RPMI7951 (cell line): Measurements from ENCODE around the gene ZFP62. TPM values are rescaled to one million over a fixed set of nuclear protein-coding genes. Genes with fewer than 3 reads are reported as not detected.

Experiments used
- DNase-seq: peaks from one replicate; pipeline ENCODE4 v3.0.0-alpha.2; 2012; ENCODE audit warnings: low read depth
- total RNA-seq: library from RNA; depleted of rRNA; stranded (reverse); fragments of >200 nt; shearing (Covaris generic); gene quantifications from 2 replicates; pipeline ENCODE4 v1.2.3, GENCODE V29; 2014

The ZFP62 gene
- total RNA-seq, 1 experiment from 2014 or later: 16.0 TPM

DNA sequence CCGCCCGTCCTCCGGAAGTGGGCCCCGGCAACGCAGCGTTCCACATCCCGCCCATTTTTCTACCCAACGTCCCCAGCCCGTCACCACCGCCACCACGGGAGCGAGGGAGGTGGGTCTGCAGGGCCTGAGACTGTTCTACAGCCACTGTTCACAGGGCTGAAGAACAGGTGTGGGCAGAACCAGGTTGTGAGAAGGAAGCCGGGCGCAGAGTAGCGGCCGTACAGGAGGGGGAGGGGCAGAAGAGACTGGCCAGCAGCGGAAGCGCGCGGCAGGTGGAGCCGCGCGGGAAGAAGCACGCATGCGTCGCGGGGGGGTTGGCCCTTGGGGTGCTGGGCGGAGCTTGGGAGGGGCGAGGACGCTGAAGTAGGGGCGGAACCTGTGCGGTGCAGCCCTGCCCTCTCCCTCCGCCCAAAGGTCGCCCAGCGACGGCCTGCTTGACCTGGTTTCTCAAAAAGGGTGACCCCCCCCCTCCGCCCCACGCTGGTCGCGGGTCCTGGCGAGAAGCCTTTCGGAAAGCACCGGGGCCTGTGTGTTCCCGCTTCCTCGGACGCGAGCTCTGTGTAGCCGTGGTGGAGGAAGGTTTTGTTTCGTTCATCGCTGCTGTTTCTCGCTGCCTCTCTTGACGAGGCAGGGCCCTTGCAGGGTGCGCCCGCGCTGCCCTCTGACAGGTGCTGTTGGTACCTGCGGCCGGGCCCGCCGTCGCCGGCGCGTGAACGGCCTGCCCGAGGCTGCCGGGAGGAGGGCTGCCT is 50.7 kb downstream of the ZFP62 start:
- DNase-seq: peak; percentile 88

DNA sequence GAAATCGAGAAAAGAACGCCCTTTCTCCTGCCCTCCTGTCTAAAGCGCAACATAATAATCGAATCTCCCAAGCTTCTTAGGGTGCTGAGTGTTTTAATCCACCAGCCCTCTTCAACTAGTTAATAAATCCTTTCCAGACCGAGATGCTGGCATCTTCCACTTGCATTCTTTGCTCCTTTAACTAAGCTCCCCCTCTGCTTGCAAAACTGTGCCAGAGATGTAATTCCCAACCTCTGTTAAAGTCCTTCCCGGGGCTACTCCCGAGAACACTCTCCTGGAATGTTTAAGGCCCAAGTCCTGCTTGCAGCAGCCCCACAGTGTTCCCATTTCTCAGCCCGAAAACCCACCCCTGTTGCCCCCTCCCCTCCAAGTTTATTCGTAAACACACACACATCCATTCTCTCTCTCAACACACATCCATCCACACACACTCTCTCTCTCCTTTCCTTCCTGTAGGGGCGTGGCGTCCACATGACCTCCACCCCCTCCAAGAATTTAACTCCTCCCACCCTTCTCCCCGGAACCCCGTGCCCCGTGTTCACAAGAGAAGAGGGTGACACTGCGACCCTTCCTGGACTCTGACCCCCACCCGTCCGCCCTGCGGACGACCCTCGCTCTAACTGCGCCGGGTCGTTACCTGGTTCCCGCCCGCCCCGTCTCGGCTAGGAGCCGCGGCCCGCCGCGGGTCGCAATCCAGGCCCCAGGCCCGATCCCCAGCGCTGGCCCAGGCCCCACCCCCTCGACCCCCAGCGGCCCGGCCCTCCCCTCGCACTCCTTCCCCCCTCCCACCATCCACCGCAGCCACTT is 51.5 kb downstream of the ZFP62 start:
- peak; percentile 87 for DNase-seq

DNA sequence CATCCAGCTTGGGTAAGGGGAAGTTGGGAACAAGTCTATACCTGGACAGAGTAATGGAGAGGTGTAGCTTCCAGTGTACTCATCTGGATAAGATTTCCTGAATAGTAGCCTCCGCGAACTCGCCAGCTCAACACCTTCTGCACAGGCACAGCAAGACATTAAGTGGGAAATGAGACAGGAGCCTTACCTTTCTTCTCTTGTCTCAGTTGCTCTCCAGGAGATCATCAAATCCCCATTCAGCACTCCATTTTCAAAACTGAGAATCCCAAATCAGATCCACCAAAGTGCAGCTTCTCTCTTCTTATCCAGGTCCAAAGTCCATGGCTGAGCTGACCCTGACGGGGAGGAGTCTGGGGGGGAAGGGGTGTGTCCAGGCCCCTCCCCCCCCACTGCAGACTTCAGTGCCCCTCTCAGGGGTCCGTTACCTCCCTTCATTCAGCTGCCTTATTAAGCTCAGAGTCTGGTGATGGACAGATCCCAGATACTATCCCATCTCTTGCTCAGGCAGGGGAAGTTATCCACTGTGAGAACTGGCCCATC is 52.5 kb downstream of the ZFP62 start:
- no peak for DNase-seq

DNA sequence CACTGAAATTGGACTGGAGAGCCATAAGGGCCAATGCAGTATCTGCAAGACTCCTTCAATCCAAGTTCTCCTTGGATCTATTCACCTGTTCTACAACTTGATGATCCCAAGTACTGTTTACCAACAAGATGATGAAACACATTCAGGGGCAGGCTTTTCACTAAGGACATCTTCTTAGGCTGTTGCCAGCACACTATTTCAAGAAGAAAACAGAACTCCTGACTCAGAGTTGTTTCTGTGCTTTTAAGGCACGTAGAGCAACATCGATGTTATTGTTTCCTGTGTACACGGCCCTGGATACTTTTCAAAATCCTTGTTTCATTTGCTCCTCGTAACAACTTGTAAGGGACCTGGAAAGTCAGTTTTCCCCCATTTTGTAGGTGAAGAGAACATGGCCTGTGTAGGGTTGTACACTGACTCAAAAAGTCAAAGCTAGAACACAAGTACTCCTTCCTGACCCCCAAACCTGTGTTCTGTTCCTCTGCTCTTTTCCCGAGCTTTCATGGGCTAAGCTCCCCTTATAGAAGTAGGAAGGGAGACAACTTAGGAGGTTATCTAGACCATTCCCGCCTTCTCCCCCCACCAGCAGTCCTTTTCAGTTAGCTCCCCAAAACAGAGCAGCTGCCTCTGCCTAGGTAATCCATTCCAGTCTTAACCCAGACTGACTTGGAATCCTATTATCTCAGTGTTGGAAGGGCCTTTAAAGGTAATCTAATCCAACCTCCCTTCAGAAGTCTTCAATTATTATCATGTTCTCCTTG is 53.2 kb downstream of the ZFP62 start:
- DNase-seq: no peak

DNA sequence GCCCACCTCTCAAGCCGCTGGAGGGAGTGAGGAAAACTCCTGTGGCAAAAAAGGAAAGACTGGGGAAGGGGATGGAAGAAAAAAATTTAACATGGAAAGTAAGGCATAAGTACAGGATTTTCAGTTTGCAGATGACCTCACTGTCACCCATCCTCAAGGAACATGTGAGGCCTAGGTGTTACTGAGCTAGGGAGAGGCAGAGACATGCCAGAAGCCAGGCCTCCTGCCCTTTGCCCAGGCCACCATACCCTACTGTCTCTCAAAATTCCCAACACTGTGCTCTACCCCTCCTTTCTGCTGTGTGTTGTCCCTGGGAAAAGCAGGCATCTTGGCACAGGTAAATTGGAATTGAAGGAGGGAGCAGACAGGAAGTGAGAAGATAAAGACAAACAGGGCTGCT is 54.0 kb downstream of the ZFP62 start:
- no peak for DNase-seq

DNA sequence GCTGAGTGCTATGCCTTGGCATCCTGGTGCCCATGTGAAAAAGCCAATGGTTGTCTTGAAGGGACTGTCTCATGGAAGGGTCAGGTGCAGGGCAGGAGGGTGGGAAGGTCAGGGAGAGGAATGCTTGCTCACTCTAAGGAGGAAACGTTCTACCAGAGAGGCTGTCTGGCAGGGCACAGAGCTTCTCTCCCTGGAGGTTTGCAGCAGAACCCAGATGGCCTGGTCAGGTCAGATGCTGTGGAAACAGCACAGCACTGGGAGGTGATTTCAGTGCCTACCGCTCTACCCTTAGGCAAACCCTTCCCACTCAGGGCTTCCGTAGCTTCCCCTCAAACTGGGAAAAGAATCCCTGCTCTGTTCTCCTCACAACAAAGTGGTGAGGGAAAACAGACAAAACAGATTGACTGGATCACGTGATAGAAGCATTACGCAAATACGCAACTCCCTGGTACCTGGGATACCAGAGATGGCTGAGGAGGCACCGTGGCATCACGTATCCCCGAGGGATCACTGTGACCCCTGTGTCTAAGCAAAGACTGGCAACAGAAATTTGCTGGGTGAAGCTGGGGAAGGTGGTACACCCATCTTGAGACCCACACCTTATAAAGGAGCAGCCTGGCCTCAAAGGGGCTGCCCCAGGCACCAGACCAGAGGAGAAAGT is 54.6 kb downstream of the ZFP62 start:
- DNase-seq: no peak

DNA sequence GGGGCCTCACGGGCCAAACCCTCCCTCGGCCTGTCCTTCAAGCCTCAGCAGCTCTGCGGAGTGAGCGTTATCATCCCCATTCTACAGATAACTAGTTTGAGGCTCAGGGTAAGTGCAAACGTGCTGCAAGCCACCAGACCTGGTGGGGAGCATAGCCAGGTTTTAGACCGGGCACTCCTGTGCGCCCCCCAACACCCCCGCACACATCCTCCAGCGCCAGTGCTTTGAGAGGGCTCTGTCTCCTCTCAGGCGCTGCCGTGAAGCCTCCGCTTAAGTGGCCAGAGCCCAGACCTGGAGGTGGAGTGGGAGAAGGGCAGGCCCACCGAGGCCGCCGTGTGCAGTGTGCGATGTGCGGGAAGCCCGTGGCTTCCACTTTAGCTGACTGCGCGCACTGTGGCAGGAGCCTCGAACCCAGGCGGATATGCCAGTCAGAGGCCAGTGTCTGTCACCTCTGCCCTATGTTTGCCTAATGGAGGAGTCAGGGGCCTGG is 56.9 kb downstream of the ZFP62 start:
- no peak for DNase-seq

DNA sequence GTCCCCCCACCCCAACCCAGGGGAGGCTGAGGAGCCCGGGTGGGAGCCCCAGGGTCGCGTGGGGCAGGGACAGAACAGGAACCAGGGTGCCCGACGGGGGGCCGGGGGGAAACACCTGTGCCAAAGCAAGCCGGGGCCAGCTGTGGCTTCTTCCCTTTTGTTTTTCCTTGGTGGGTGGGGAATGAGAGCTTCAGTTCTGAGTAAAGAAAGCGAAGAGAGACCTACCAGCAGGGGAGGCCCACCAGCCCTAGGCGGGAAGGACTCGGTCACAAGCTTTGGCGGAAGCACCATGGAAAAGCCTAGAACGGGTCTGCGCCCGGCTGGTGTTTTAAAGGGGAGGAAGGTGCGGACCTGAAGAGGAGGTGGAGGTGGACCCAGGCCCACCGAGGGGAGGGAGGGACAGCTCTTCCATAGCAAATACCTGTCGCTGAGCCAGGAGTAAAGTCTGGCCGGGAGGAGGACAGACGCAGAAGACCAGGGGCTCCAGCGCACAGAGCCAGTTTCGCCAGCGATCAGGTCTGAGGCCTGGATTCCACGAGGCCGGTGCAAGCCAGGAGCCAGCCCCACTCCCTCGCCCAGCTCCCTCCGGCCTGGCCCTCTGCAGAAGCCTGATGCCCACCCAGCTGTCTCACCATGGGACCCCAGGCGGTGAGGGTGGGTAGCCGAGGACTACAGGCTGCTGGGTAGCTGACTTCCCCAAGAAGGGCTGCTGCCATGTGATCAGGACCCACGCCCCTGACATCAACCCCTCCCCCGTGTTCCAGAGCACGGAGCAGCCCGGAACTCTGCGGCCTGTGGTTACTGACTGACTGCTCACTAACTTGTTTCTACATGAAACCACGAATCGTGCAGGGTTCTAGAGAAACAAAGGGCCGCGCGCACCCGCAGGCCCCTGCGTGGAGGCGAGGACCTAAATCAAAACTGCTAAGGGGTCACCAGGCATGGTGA is 57.6 kb downstream of the ZFP62 start:
- no peak for DNase-seq

DNA sequence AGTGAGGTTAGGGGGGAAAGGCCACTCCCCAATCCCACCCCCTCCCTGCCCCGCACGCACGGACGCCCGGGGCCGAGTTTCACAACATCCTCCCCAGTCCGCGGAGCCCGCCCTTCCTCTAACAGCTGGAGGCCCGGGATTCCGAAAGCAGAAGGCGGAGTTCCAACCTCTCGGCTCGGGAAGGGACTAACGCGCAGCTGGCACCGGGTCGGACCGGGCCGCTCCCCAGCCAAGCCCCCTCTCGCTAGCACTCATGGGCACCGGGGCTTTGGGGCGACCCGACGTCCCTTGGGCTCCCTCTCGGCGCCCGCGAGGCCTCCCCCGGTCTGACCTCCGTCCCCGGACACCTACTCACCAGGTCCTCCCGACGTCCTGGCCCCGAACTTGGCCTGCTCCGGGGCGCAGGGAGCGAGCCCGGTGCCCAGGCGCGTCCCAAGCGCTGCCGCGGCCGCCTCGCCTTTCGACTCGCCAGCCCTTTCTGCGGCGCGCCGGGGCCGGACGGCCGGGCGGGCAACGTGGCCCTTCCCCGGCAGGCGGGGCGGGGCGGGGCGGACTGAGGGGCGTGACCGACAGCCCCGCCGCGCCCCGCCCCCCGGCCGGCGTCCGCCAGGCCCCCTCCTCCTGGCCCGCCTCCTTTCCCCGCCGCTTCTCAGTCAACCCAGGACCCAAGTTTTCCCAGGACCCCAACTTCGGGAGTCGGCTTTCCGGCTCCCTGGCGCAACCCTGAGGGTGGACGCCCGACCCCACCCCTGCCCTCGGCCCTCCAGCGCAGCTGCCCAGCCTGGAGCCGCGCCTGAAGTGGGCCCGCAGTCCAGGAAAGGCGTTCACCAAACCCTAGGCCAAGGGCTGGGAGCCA is 58.5 kb downstream of the ZFP62 start, which contains the start of gene MGAT1:
MGAT1 (minus strand) TSS at position 482 of the 856 bp plus-strand sequence. CDS start 9,835 bp downstream, outside the sequence.
- peak; percentile 83 for DNase-seq

DNA sequence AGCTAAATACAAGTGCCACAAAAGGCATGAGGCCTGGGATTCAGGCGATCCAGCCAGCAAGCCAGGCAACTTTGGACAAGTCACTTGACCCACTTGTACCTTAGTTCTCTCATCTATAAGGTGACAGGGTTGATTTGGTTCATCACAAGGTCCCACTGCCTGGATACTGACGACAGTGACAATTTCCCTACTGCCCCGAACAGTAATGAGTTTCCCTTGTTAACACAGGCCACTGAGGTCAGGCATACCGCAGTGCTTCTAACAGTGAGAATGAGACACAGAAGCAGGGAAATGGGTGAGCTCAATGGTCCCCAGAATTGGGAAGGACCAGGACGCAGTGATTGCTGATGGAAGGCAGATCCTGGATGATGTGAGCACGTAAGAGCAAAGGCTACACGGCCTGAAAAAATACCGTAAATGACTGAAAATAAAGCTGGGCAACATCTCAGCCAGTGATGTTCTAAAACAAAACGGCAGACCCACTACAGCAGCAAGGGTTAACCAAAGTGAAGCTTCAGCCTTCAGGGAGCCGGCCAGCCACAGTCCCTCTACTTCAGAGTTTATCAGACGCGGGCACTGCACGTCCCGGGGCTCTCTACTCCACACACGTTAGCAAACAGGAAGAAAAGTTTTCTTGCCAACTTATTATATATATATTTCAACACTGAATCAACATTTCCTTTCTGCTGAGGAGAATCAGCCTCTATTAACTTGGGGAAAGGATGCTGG is 59.3 kb downstream of the ZFP62 start:
- DNase-seq: no peak

DNA sequence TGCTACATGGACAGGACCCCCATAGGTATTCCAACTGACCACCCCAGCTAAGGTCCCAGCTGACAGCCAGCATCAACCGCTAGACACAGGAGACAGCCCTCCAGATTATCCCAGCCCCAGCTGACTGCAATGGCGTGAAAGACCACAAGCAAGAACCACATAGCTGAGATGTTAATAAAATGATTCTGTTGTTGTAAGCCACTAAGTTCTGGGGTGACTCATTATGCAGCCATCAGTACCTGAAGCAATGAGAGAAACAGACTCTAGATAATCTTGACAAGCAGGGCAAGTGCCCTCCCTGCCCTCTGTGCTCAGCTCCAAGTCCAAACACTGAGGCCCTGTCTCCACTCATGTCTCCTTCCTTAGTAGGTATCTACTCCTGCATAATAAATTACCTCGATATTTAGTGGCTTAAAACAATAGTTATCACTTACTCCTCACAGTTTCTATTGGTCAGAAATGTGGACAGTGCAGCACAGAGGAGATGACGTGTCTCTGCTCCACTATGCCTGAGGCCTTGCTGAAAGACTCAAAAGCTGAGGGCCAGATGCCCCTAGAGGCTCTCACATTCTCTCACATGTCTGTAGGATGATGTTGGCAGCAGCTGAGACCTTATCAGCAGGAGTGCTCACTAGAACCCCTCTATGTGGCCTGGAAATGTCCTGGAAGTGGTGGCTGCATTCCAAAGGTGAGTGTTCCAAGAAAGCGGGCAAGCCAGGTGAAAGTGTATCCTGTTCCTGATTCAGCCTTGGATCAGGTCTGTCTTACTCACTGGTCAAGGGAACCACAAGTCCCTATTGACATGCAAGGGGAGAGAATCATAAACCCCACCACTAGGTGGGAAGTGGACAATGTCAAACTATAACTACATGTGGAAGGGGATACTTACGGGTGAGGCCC is 60.9 kb downstream of the ZFP62 start:
- peak; percentile 77 for DNase-seq

DNA sequence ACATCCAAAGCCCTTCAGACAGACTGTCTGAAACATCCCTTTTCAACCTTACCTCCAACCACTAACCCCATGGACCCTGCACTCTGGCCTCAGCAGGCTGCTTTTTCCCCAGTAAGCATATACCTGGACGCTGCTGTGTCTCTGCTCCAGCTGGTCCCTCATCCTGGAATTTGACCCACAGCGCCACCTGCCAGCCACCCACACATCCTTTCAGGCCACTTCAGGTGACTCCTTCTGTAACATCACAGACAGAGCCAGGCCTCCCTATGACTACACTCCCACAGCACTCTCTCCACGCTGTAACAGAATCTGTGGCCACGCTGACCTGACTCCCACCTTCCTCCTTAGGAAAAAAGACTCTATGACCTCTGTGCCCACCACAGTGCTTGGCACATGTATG is 61.9 kb downstream of the ZFP62 start:
- DNase-seq: no peak

DNA sequence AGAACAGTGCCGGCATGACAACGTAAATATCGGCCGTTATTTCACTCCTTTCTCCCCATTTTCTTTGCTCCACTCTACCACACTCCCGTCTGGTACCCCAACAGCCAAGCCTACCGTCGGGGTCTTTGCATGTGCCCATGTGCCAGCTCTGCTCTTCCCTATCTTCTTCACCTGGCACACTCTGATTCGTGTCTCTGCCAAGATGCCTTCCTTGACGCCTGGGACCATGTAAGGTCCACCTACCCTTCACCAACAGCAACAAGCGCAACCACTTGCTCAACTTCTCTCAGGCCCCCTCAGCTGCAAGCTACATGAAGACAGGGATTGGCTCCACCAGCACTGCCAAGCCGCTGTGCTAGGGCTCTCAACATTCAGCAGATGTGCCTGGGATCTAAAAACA is 62.9 kb downstream of the ZFP62 start:
- no peak for DNase-seq
